CD4-positive, alpha-beta T cell (primary cell): ENCODE results near the gene RSBN1L. TPM values are rescaled to one million over a fixed set of nuclear protein-coding genes. Genes with fewer than 3 reads are reported as not detected.

ENCODE experiments used
- ATAC-seq: fragments of 200-7000 bp; cut with Tn5 transposase; one replicate; pipeline ENCODE4 v1.10.0; 2022; ENCODE audit warnings: mild to moderate bottlenecking; ENCODE audit not compliant: poor library complexity
- CTCF ChIA-PET: fragments of 350-600 bp; sonication (Branson Sonifier 250); formaldehyde crosslinking; loops from one replicate; lab custom pipeline; 2021; ENCODE audit warnings: antibody characterized with exemption, inconsistent platforms; lab: Charles Lee
- POLR2A ChIA-PET: fragments of 350-600 bp; sonication (Branson Sonifier 250); formaldehyde crosslinking; loops from one replicate; lab custom pipeline; 2021; ENCODE audit warnings: antibody characterized with exemption, inconsistent platforms; lab: Charles Lee
- DNase-seq, 14 experiments: peaks; one replicate each; pipeline ENCODE4 v3.0.0-alpha.2; 2013 to 2020; ENCODE audit warnings: mixed read lengths in 2 of 14
- H3K27ac ChIP-seq, 2 donors: one replicate each; pipeline versions ENCODE4 v1.5.1 to v1.7.0; 2013; ENCODE audit warnings: low read length in 2 of 2, low read depth in 1 of 2, mild to moderate bottlenecking in 1 of 2
- H3K27me3 ChIP-seq, 2 experiments: 1 replicate in 1 of 2; 2 replicates in 1 of 2; pipeline versions ENCODE4 v1.6.1 to v1.7.0; 2013; ENCODE audit warnings: low read length in 2 of 2, control low read depth in 1 of 2, mild to moderate bottlenecking in 1 of 2, moderate library complexity in 1 of 2; ENCODE audit not compliant: insufficient read depth in 2 of 2, control insufficient read depth in 1 of 2
- H3K36me3 ChIP-seq: one replicate; pipeline ENCODE4 v1.6.1; 2013; ENCODE audit warnings: low read length, control low read depth; ENCODE audit not compliant: insufficient read depth
- H3K4me1 ChIP-seq: one replicate; pipeline ENCODE4 v1.6.1; 2013; ENCODE audit warnings: low read length, control low read depth; ENCODE audit not compliant: insufficient read depth
- H3K4me3 ChIP-seq: one replicate; pipeline ENCODE4 v1.5.1; 2013; ENCODE audit warnings: mild to moderate bottlenecking, low read length, moderate library complexity
- H3K9me3 ChIP-seq, 2 experiments: 1 replicate in 1 of 2; 2 replicates in 1 of 2; pipeline versions ENCODE4 v1.6.1 to v1.7.0; 2013; ENCODE audit warnings: low read length in 2 of 2, mild to moderate bottlenecking in 2 of 2, control low read depth in 1 of 2, moderate library complexity in 1 of 2; ENCODE audit not compliant: control insufficient read depth in 1 of 2, insufficient read depth in 1 of 2
- H3K27ac Mint-ChIP-seq: one replicate; pipeline ENCODE4 v1.8.0; 2020; ENCODE audit warnings: mixed read lengths
- H3K27me3 Mint-ChIP-seq: one replicate; pipeline ENCODE4 v1.8.0; 2021; ENCODE audit warnings: mixed read lengths
- H3K36me3 Mint-ChIP-seq: one replicate; pipeline ENCODE4 v1.8.0; 2021; ENCODE audit warnings: low read depth, mixed read lengths
- H3K4me1 Mint-ChIP-seq: one replicate; pipeline ENCODE4 v1.8.0; 2021; ENCODE audit warnings: low read depth, mixed read lengths
- H3K4me3 Mint-ChIP-seq: one replicate; pipeline ENCODE4 v1.8.0; 2020; ENCODE audit warnings: mild to moderate bottlenecking, mixed read lengths
- H3K9me3 Mint-ChIP-seq: one replicate; pipeline ENCODE4 v1.8.0; 2020; ENCODE audit warnings: mixed read lengths
- CTCF ChIP-seq: fragments of 200-600 bp; IDR thresholded peaks from one replicate; pipeline ENCODE4 v1.8.0; 2022; ENCODE audit warnings: antibody characterized with exemption, mild to moderate bottlenecking
- intact Hi-C, 2 experiments: fragments of 100-400 bp; cut with DNase I in 1 of 2; cut with micrococcal nuclease in 1 of 2; formaldehyde crosslinking; loops; one replicate each; pipeline versions ENCODE4 v1.15.1 to v1.9.0; 2023 to 2025; cut with DNase I, micrococcal nuclease
- total RNA-seq, 174 experiments: library from RNA in 2 of 174; stranded (reverse) in 2 of 174; gene quantifications; one replicate each; pipeline ENCODE4 v1.2.3 and lab custom pipeline; 2021 to 2026

Gene RSBN1L
- total RNA-seq, 2 experiments from 2014 or later: 9.0 to 9.6 TPM

DNA sequence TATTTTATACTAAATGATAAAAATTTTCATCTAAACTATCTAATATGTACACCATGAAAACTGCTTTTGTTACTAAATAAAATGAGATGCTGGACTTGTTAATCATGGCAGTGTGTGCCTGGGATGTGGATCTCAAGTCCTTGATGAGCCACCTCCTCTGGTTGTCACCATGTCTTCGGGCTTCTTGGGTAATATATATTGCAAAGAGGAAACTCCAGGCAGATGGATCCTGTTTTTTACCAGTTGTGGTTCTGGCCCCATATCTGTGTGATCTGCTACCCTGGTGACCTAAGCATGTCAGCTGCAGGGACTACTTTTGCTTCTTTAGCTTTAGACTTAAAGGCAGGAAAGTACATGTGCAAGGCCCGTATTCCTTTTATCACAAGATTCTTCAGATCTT, 55.8 kb downstream of the RSBN1L start:
- CTCF ChIA-PET: no interaction called here
- Mint-ChIP-seq H3K4me1 (peaks cover 62% of the 10 kb centered on the region), H3K27me3 (no peaks in the 10 kb centered on the region), H3K4me3 (no peak overlapping the region), H3K27ac (peak overlapping the region; percentile 63), H3K36me3 (peaks cover 40% of the 10 kb centered on the region), H3K9me3 (no peaks in the 10 kb centered on the region)
- ATAC-seq (peak; percentile 17), DNase-seq (peak in 3 of 14 experiments; percentile 27 to 55 (median 41))
- POLR2A ChIA-PET: no interaction called here
- no peak for TF ChIP-seq CTCF
- Histone ChIP-seq H3K4me3 (no peak overlapping the region), H3K27me3 (no peaks in the 10 kb centered on the region), H3K9me3 (no peaks in the 10 kb centered on the region), H3K4me1 (peaks cover 13% of the 10 kb centered on the region), H3K36me3 (peaks cover 25% of the 10 kb centered on the region), H3K27ac (no peak overlapping the region)
- intact Hi-C loops: loop anchor here in 1 of 2 experiments (5.0 to 10.0 kb wide), 3 partner anchors 35 to 293 kb away; partner anchors contain the start of gene RSBN1L

DNA sequence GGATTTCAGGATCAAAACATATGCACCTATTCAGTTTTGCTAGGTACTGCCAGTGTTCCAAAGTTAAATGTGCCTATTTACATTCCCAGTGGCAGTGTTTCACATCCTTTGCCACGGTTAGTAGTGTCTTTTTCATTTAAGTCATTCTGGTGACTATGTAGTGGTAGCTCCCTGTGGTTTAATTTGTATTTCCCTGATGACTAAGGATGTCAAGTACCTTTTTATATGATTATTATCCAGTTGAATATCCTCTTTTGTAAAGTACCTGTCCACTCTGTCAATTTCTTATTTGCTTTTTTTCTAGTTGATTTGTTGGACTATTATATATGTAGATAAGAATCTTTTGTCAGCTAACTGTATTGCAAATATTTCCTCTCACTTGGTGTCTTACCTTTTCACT, 56.9 kb downstream of the RSBN1L start:
- Mint-ChIP-seq H3K9me3 (no peaks in the 10 kb centered on the region), H3K4me1 (peaks cover 62% of the 10 kb centered on the region), H3K4me3 (no peak overlapping the region), H3K27ac (peak overlapping the region; percentile 63), H3K36me3 (peaks cover 32% of the 10 kb centered on the region), H3K27me3 (no peaks in the 10 kb centered on the region)
- peaks cover 6% of the 10 kb centered on the region for H3K4me1 ChIP-seq
- no peak overlapping the region for H3K4me3 ChIP-seq
- intact Hi-C loops: loop anchor here in 1 of 2 experiments (5.0 to 10.0 kb wide), 3 partner anchors 36 to 292 kb away; partner anchors contain the start of gene RSBN1L
- H3K9me3 ChIP-seq: no peaks in the 10 kb centered on the region
- ATAC-seq (no peak), DNase-seq (no peak)
- no peak for TF ChIP-seq CTCF
- ChIA-PET CTCF (interaction anchor here (1.7 kb wide), 2 partner anchors 57 to 102 kb away, joined by 5 to 7 read pairs; partner anchors contain the start of gene RSBN1L), POLR2A (interaction anchor here (1.7 kb wide), 1 partner anchor 57 kb away, joined by 8 read pairs; the partner anchor contains the start of gene RSBN1L)
- no peak overlapping the region for H3K27ac ChIP-seq
- no peaks in the 10 kb centered on the region for H3K27me3 ChIP-seq
- H3K36me3 ChIP-seq: peaks cover 27% of the 10 kb centered on the region

DNA sequence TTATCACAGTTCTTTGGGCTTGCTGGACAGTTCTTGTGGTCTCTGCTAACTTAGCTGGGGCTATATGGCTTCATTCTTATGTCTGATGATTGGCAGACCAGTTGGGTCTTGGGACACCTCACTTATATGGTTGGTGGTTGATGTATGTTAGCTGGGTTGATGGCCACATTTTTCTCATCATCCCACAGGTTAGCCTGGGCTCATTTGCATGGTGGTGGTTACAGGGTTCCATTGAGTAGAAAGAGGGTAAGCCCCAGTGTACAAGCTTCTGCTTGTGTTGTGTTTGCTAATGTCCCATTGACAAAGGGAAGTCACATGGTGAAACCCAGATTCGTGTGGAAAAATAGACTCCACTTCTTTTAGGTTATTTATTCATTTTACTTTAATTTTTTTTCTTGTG, 61.3 kb downstream of the RSBN1L start:
- Mint-ChIP-seq H3K27ac (peak overlapping the region; percentile 63), H3K9me3 (no peaks in the 10 kb centered on the region), H3K27me3 (no peaks in the 10 kb centered on the region), H3K4me1 (peaks cover 55% of the 10 kb centered on the region), H3K4me3 (no peak overlapping the region), H3K36me3 (peaks cover 10% of the 10 kb centered on the region)
- H3K9me3 ChIP-seq: no peaks in the 10 kb centered on the region
- H3K4me3 ChIP-seq: no peak overlapping the region
- no peak for TF ChIP-seq CTCF
- DNase-seq: no peak
- H3K27me3 ChIP-seq: no peaks in the 10 kb centered on the region
- no peak for ATAC-seq
- no peaks in the 10 kb centered on the region for H3K4me1 ChIP-seq
- peak overlapping the region in 1 of 2 donors; percentile 3 for H3K27ac ChIP-seq
- H3K36me3 ChIP-seq: peaks cover 2% of the 10 kb centered on the region
- ChIA-PET POLR2A (interaction anchor here (1.0 to 1.6 kb wide), 2 partner anchors 10 to 15 kb away, joined by 3 to 7 read pairs; no protein-coding TSS in a partner anchor), CTCF (interaction anchor here (1.1 to 2.2 kb wide), 4 partner anchors 41 to 106 kb away, joined by 3 to 13 read pairs (median 6); partner anchors contain the start of genes PHTF2 and TMEM60)
- intact Hi-C loops: loop anchor here in 1 of 2 experiments (10.0 kb wide), 2 partner anchors 63 to 287 kb away; partner anchors contain the start of gene RSBN1L
